Measurements from ENCODE around the gene STK31.
"Not testable (repeated sequence)": the region's sequence is repeated elsewhere in the genome, so short reads cannot be mapped to it uniquely, and the experiment has no call there.

DNA sequence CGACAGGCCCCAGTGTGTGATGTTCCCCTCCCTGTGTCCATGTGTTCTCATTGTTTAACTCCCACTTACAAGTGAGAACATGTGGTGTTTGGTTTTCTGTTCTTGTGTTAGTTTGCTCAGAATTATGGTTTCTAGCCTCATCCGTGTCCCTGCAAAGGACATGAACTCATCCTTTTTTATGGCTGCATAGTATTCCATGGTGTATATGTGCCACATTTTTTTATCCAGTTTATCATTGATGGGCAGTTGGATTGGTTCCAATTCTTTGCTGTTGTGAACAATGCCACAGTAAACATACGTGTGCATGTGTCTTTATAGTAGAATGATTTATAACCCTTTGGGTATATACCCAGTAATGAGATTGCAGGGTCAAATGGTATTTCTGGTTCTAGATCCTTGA lies 166.5 kb downstream of the STK31 start:
- TF ChIP-seq TCF4 (CRISPR knock-in tag; IDR thresholded peaks at IDR 0.05; ENCODE audit: borderline replicate concordance); PPARA (CRISPR knock-in tag; IDR thresholded peaks at IDR 0.05; ENCODE audit: borderline replicate concordance); ISL1 (CRISPR knock-in tag; IDR thresholded peaks at IDR 0.05); GLIS3 (CRISPR knock-in tag; IDR thresholded peaks at IDR 0.05); ZNF565 (CRISPR knock-in tag; conservative IDR thresholded peaks at IDR 0.05; ENCODE audit: low read depth); ESRRG (CRISPR knock-in tag; IDR thresholded peaks at IDR 0.05); RARB (CRISPR knock-in tag; IDR thresholded peaks at IDR 0.05): not testable (repeated sequence)

Measured in SK-N-SH treated with all-trans-retinoic acid at 6 μM for 48 hours (cell line).